Suppressor macrophage treated with lipopolysaccharide for 4 hours (primary cell): ENCODE data around the gene KPNB1.

Experiments used
- DNase-seq: peaks from one replicate; pipeline ENCODE4 v3.0.0-alpha.2; 2020

Gene KPNB1

GRCh38 chr17:47714773-47715396 lies 65.2 kb downstream of the KPNB1 start:
- DNase-seq, result no peak

GRCh38 chr17:47715669-47716325 lies 66.1 kb downstream of the KPNB1 start:
- DNase-seq, result no peak

- DNase-seq, result no peak
Measured at GRCh38 chr17:47716375-47716774, 66.7 kb downstream of the KPNB1 start.

- peak; percentile 24 for DNase-seq
Measured at GRCh38 chr17:47717261-47717697, 67.6 kb downstream of the KPNB1 start.

- DNase-seq, result no peak
Measured at GRCh38 chr17:47717979-47718621, 68.4 kb downstream of the KPNB1 start.

- no peak for DNase-seq
Measured at GRCh38 chr17:47718634-47719405, 69.1 kb downstream of the KPNB1 start.

GRCh38 chr17:47719411-47720152 lies 69.9 kb downstream of the KPNB1 start:
- peak; percentile 58 for DNase-seq

- DNase-seq, result no peak
Measured at GRCh38 chr17:47720196-47720595, 70.5 kb downstream of the KPNB1 start.

GRCh38 chr17:47720754-47721533 lies 71.2 kb downstream of the KPNB1 start:
- peak; percentile 90 for DNase-seq

GRCh38 chr17:47721725-47722124 lies 72.0 kb downstream of the KPNB1 start:
- DNase-seq, result no peak

- DNase-seq, result no peak
Measured at GRCh38 chr17:47724705-47725104, 75.0 kb downstream of the KPNB1 start.

GRCh38 chr17:47725446-47726111 lies 75.9 kb downstream of the KPNB1 start:
- DNase-seq, result no peak

- no peak for DNase-seq
Measured at GRCh38 chr17:47726796-47727703, 77.3 kb downstream of the KPNB1 start.

GRCh38 chr17:47727704-47728036 lies 78.0 kb downstream of the KPNB1 start:
- DNase-seq, result no peak

GRCh38 chr17:47728214-47728877 lies 78.6 kb downstream of the KPNB1 start:
- DNase-seq, result no peak

- no peak for DNase-seq
Measured at GRCh38 chr17:47729476-47729875, 79.8 kb downstream of the KPNB1 start.

GRCh38 chr17:47730681-47731080 lies 81.0 kb downstream of the KPNB1 start:
- DNase-seq, result no peak

GRCh38 chr17:47731396-47731795 lies 81.7 kb downstream of the KPNB1 start:
- no peak for DNase-seq

GRCh38 chr17:47732399-47733046 lies 82.8 kb downstream of the KPNB1 start:
- no peak for DNase-seq
